Measurements from ENCODE around the gene CMIP.

Gene CMIP

DNA sequence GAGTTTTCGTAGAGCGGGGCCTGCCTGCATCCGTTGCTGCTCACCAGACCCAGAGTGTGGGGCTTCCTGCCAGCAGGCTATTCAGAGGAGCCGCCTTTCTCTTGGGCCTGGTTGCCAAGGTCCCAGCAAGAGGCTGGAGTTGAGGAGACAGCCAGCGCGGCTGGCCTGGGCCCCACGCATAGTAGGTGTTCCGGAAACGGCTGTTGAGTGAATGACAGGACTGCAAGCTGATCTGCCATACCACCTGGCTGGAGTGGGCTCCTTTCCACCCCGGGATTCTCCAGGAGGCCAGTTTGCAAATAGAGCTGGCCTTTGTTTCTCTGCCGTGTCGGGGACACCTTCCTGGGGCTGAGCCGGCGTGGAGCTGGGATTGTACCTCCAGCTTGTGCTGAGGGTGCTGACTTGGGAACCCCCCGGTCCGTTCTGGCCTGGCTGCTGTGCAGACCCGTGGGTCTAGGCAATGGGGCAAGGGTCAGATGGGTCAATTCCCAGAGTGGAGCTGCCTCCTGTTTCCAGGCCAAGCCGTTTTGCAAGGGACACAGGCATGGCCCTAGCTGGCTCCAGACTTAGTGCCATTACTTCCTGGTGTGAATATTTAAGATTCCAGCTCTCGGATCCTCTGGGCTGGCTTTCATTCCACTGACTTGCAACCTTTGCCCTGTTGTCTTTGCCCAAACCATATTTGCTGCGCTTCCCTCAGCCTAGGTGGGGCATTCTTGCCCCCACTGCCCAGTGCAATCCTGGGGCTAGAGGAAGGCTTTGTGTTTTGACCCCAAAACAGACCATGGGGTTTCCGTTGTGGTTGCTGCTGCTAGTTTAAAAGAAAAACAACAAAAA, 68.8 kb downstream of the CMIP start:
- TF ChIP-seq SUZ12 (IDR thresholded peaks at IDR 0.05; ENCODE audit: extremely low read depth, insufficient read depth, insufficient read length) (no peak), ZNF274 (IDR thresholded peaks at IDR 0.05; ENCODE audit: low read depth, low read length) (no peak), YY1 (IDR thresholded peaks at IDR 0.05; ENCODE audit: insufficient read depth, insufficient read length) (no peak)
- no peaks in the 10 kb centered on the region for H3K27me3 ChIP-seq (ENCODE audit: insufficient read depth, insufficient read length)

DNA sequence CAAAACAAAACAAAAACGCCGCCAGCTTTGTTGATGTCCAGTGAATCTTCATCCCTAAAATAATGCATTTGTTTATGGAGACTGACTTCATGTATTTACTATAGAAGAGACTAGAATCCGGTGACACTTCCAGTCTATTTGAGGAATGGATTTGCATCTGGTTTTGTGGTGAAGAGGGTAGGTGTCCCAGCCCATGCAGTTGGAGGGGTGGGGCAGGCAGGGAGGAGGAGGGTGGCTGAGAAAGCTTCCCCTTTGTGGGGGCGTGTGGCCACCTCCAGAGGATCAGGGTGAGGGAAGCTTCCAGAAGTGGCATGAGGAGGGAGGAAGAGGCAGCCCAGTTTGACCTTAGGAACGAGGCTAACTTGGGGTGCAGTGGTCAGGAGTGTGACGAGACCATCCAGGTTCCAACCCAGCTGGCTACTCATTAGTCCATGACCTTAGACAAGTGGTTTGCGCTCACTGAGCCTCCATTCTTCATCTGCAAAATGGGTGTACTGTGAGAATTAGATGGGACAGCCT, 69.5 kb downstream of the CMIP start:
- DNase-seq (ENCODE audit: low read depth, low spot score) = no peak

More for the DNA sequence above, 68.8 kb downstream of the CMIP start:
- H3K9me3 ChIP-seq (ENCODE audit: insufficient read depth, low read length) = no peaks in the 10 kb centered on the region
- no peak for DNase-seq (ENCODE audit: low read depth, low spot score)
- no peak overlapping the region for H3K9ac ChIP-seq (ENCODE audit: insufficient read length, low read depth)
- H3K36me3 ChIP-seq (ENCODE audit: insufficient read depth, insufficient read length, low read length) = peaks cover 38% of the 10 kb centered on the region
- no peak overlapping the region for H3K4me3 ChIP-seq (ENCODE audit: insufficient read length, low read depth)
- peaks cover 19% of the 10 kb centered on the region for H3K4me1 ChIP-seq (ENCODE audit: insufficient read depth, insufficient read length)

DNA sequence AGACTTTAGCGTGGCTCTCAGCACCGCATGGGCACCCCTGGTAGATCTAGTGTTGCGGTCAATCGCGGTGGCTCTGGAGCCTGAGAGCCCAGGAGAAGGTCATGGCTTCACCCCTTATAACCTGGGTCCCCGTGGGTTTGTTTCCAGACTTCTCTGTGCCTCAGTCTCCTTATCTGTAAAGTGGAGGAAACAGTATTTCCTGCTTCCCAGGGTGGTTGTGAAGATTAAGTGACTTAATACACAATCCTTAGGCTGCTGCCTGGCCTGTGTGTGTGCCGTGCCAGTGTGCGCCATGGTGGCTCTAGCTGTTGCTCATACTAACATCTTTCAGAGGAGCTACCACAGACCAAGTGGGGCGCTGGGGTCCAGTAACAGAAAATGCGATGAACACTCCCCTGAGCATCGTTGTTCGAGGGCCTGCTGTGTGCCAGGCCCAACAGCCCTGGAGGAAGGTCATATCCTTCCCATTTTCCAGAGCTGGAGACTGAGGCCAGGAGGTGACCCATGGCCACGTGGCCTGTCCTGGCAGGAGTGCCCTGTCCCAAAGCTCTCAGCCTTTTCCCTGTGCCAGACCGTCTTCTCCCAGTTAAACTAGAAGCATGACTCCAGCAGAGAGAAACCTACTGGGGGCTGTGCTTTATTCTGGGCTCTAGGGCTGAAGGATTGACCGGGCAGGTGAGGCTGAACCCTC, 70.1 kb downstream of the CMIP start:
- TF ChIP-seq SUZ12 (IDR thresholded peaks at IDR 0.05; ENCODE audit: extremely low read depth, insufficient read depth, insufficient read length) (no peak), YY1 (IDR thresholded peaks at IDR 0.05; ENCODE audit: insufficient read depth, insufficient read length) (no peak), ZNF274 (IDR thresholded peaks at IDR 0.05; ENCODE audit: low read depth, low read length) (no peak)
- H3K4me3 ChIP-seq (ENCODE audit: insufficient read length, low read depth) = no peak overlapping the region
- H3K9ac ChIP-seq (ENCODE audit: insufficient read length, low read depth) = no peak overlapping the region
- H3K9me3 ChIP-seq (ENCODE audit: insufficient read depth, low read length) = no peaks in the 10 kb centered on the region
- peaks cover 33% of the 10 kb centered on the region for H3K36me3 ChIP-seq (ENCODE audit: insufficient read depth, insufficient read length, low read length)
- peaks cover 20% of the 10 kb centered on the region for H3K4me1 ChIP-seq (ENCODE audit: insufficient read depth, insufficient read length)
- H3K27me3 ChIP-seq (ENCODE audit: insufficient read depth, insufficient read length) = no peaks in the 10 kb centered on the region
- no peak for DNase-seq (ENCODE audit: low read depth, low spot score)

More for the DNA sequence above, 69.5 kb downstream of the CMIP start:
- Histone ChIP-seq H3K9ac (ENCODE audit: insufficient read length, low read depth) (no peak overlapping the region), H3K4me3 (ENCODE audit: insufficient read length, low read depth) (no peak overlapping the region), H3K36me3 (ENCODE audit: insufficient read depth, insufficient read length, low read length) (peaks cover 36% of the 10 kb centered on the region), H3K9me3 (ENCODE audit: insufficient read depth, low read length) (no peaks in the 10 kb centered on the region), H3K27me3 (ENCODE audit: insufficient read depth, insufficient read length) (no peaks in the 10 kb centered on the region), H3K4me1 (ENCODE audit: insufficient read depth, insufficient read length) (peaks cover 19% of the 10 kb centered on the region)
- TF ChIP-seq YY1 (IDR thresholded peaks at IDR 0.05; ENCODE audit: insufficient read depth, insufficient read length) (no peak), ZNF274 (IDR thresholded peaks at IDR 0.05; ENCODE audit: low read depth, low read length) (no peak), SUZ12 (IDR thresholded peaks at IDR 0.05; ENCODE audit: extremely low read depth, insufficient read depth, insufficient read length) (no peak)

DNA sequence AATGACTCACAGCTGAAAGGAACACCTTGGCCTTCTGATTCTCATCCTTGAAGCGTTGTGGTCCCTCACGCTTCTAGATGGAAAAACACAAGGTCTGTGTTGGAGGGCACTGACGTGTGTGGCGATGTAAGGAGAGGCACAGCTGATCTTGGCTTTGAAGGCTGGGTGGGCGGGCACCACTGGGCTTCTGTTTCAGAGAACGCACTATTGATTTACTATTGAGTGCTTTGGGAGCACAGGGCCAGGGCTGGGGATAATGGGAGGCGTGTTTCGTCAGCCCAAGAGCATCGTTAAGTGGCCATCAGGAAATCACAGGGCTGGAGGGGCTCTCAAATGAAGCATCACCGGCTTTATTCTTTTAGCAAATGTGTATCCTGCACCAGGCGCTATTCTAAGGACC, 70.7 kb downstream of the CMIP start:
- Histone ChIP-seq H3K36me3 (ENCODE audit: insufficient read depth, insufficient read length, low read length) (peaks cover 33% of the 10 kb centered on the region), H3K9ac (ENCODE audit: insufficient read length, low read depth) (no peak overlapping the region)
- DNase-seq (ENCODE audit: low read depth, low spot score) = no peak

DNA sequence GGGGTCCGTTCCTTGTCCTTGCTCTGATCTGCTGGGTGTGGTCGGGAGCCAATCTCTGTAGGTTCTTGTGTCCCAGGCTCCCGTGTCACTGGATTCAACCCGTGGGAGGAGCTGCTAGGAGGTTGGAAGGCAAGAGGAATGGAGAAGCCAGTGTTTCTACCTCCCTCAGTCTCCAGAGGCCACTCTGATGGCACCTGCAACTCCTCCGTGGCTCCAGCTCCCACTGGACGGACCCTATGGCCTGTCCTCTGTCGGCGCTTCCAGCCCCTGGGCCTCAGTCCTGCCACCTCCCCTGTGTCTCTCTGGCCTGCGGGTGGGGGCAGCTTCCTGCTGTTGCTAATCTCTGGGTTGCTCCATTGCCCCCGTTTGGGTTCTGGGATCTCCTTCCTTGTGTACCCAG, 71.1 kb downstream of the CMIP start:
- Histone ChIP-seq H3K4me3 (ENCODE audit: insufficient read length, low read depth) (no peak overlapping the region), H3K27me3 (ENCODE audit: insufficient read depth, insufficient read length) (no peaks in the 10 kb centered on the region), H3K9ac (ENCODE audit: insufficient read length, low read depth) (no peak overlapping the region), H3K36me3 (ENCODE audit: insufficient read depth, insufficient read length, low read length) (peaks cover 33% of the 10 kb centered on the region), H3K4me1 (ENCODE audit: insufficient read depth, insufficient read length) (peaks cover 24% of the 10 kb centered on the region), H3K9me3 (ENCODE audit: insufficient read depth, low read length) (no peaks in the 10 kb centered on the region)
- TF ChIP-seq ZNF274 (IDR thresholded peaks at IDR 0.05; ENCODE audit: low read depth, low read length) (no peak), YY1 (IDR thresholded peaks at IDR 0.05; ENCODE audit: insufficient read depth, insufficient read length) (no peak), SUZ12 (IDR thresholded peaks at IDR 0.05; ENCODE audit: extremely low read depth, insufficient read depth, insufficient read length) (no peak)
- no peak for DNase-seq (ENCODE audit: low read depth, low spot score)

More for the DNA sequence above, 70.7 kb downstream of the CMIP start:
- Histone ChIP-seq H3K9me3 (ENCODE audit: insufficient read depth, low read length) (no peaks in the 10 kb centered on the region), H3K4me3 (ENCODE audit: insufficient read length, low read depth) (no peak overlapping the region), H3K27me3 (ENCODE audit: insufficient read depth, insufficient read length) (no peaks in the 10 kb centered on the region), H3K4me1 (ENCODE audit: insufficient read depth, insufficient read length) (peaks cover 24% of the 10 kb centered on the region)
- TF ChIP-seq SUZ12 (IDR thresholded peaks at IDR 0.05; ENCODE audit: extremely low read depth, insufficient read depth, insufficient read length) (no peak), YY1 (IDR thresholded peaks at IDR 0.05; ENCODE audit: insufficient read depth, insufficient read length) (no peak), ZNF274 (IDR thresholded peaks at IDR 0.05; ENCODE audit: low read depth, low read length) (no peak)

DNA sequence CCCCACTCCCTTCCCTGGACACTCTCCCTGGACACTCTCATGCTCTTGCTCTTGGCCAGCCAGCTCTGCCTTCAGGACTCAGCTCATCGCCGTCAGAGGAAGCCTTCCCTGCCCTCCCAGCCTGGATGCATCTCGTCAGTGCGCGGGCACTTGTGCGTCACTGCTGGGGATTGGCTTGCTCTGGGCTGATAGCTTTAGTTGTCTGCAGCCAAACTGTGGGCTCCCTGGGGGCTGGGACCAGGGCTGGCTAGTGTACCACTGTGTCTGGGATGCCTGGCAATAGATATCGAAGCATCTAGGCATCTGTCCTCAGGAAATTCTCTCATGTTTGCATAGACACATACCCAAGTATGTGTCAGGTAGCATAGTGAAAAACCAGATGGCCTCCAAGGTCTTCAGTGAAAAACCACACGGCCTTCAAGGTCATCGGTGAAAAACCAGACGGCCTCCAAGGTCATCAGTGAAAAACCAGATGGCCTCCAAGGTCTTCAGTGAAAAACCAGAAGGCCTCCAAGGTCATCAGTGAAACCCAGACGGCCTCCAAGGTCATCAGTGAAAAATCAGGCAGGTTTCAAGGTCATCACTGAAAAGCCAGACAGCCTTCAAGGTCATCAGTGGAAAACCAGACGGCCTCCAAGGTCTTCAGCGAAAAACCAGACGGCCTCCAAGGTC, 72.0 kb downstream of the CMIP start:
- peaks cover 33% of the 10 kb centered on the region for H3K36me3 ChIP-seq (ENCODE audit: insufficient read depth, insufficient read length, low read length)
- no peak overlapping the region for H3K9ac ChIP-seq (ENCODE audit: insufficient read length, low read depth)
- no peak for DNase-seq (ENCODE audit: low read depth, low spot score)
- H3K4me1 ChIP-seq (ENCODE audit: insufficient read depth, insufficient read length) = peaks cover 24% of the 10 kb centered on the region
- H3K27me3 ChIP-seq (ENCODE audit: insufficient read depth, insufficient read length) = no peaks in the 10 kb centered on the region
- no peak for TF ChIP-seq ZNF274 (IDR thresholded peaks at IDR 0.05; ENCODE audit: low read depth, low read length)
- H3K9me3 ChIP-seq (ENCODE audit: insufficient read depth, low read length) = no peaks in the 10 kb centered on the region
- no peak overlapping the region for H3K4me3 ChIP-seq (ENCODE audit: insufficient read length, low read depth)

DNA sequence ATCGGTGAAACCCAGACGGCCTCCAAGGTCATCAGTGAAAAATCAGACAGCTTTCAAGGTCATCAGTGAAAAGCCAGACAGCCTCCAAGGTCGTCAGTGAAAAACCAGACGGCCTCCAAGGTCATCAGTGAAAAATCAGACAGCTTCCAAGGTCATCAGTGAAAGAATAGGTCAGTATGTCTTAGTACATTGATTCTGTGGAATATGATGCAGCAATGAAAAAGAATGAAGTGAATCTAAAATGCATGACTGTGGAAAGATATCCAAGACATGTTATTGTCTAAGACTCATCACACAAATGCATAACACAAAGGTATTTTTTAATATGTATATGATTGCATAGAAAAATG, 72.5 kb downstream of the CMIP start:
- Histone ChIP-seq H3K27me3 (ENCODE audit: insufficient read depth, insufficient read length) (no peaks in the 10 kb centered on the region), H3K4me3 (ENCODE audit: insufficient read length, low read depth) (no peak overlapping the region), H3K9me3 (ENCODE audit: insufficient read depth, low read length) (no peaks in the 10 kb centered on the region), H3K36me3 (ENCODE audit: insufficient read depth, insufficient read length, low read length) (peaks cover 35% of the 10 kb centered on the region), H3K4me1 (ENCODE audit: insufficient read depth, insufficient read length) (peaks cover 24% of the 10 kb centered on the region), H3K9ac (ENCODE audit: insufficient read length, low read depth) (no peak overlapping the region)
- no peak for DNase-seq (ENCODE audit: low read depth, low spot score)
- TF ChIP-seq YY1 (IDR thresholded peaks at IDR 0.05; ENCODE audit: insufficient read depth, insufficient read length) (no peak), ZNF274 (IDR thresholded peaks at IDR 0.05; ENCODE audit: low read depth, low read length) (no peak), SUZ12 (IDR thresholded peaks at IDR 0.05; ENCODE audit: extremely low read depth, insufficient read depth, insufficient read length) (no peak)

Measured in NT2/D1 (cell line).